ENCODE results near the gene ATP4B. TPM values are rescaled to one million over a fixed set of nuclear protein-coding genes. Genes with fewer than 3 reads are reported as not detected.
A peak's percentile ranks its signal among the peaks of the same experiment; 100 is the strongest.

The ATP4B gene
- total RNA-seq, 2 donors from 2014 or later, result not detected

- DNase-seq (no peak), ATAC-seq (no peak)
- intact Hi-C loops (cut with DNase I), result no loop called here
Measured at GRCh38 chr13:113646376-113646775, 11.6 kb downstream of the ATP4B start.

DNA sequence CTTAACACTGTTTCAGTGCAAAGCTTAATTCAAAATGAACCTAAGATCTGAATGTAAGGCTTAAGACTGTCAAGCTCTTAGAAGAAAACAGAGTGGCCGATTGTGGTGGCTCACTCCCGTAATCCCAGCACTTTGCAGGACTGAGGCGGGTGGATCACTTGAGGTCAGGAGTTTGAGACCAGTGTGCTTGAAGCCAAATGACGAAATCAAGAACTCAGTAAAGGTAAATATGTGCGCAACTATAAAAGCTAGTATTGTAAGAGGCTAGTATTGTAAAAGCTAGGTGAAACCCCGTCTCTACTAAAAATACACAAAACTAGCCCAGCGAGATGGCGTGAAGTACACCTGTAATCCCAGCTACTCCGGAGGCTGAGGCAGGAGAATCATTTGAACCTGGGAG, 12.7 kb downstream of the ATP4B start:
- DNase-seq, result no peak
- ATAC-seq, result no peak
- intact Hi-C loops (cut with DNase I), result no loop called here

DNA sequence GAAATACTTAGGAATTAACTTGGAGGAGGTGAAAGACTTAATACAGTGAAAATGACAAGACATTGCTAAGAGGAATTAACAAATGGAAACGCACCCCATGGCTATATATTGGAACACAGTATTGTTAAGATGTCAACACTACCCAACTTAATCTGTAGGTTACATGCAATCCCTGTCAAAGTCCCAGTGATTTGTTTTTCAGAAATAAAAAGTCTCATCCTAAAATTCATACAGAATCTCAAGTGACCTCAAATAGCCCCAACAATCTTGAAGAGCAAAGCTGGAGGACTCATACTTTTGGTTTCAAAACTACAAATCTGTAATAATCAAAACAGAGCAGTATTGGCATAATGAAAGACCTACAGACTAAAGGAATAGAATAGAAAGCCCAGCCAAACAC, 13.2 kb downstream of the ATP4B start:
- ATAC-seq (no peak), DNase-seq (no peak)
- intact Hi-C loops (cut with DNase I), result no loop called here

- no peak for DNase-seq
- ATAC-seq, result no peak
- intact Hi-C loops (cut with DNase I), result no loop called here
Measured at GRCh38 chr13:113643593-113643992, 14.4 kb downstream of the ATP4B start.

- DNase-seq (no peak), ATAC-seq (no peak)
- intact Hi-C loops (cut with DNase I), result no loop called here
Measured at GRCh38 chr13:113642563-113642962, 15.4 kb downstream of the ATP4B start.

DNA sequence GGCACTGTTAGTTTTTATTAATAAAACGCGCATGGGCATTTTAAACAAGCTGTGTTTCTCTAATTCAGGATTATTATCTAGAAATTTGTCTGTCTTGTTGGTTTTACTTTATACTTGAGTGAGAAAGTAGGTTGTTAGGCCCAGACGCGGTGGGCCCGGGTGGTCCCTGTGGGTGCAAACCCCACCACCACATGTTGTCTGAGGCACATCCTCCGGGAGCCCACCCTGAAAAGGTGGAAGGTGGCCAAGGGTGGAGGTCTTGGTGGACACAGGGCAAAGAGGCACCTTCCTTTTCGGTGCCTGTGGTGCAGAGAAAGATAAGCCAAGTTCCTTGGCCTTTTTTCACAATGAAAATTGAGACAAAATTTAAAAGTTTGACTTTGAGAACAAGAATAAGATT, 16.6 kb downstream of the ATP4B start:
- ATAC-seq (no peak), DNase-seq (no peak)
- intact Hi-C loops (cut with DNase I), result no loop called here

DNA sequence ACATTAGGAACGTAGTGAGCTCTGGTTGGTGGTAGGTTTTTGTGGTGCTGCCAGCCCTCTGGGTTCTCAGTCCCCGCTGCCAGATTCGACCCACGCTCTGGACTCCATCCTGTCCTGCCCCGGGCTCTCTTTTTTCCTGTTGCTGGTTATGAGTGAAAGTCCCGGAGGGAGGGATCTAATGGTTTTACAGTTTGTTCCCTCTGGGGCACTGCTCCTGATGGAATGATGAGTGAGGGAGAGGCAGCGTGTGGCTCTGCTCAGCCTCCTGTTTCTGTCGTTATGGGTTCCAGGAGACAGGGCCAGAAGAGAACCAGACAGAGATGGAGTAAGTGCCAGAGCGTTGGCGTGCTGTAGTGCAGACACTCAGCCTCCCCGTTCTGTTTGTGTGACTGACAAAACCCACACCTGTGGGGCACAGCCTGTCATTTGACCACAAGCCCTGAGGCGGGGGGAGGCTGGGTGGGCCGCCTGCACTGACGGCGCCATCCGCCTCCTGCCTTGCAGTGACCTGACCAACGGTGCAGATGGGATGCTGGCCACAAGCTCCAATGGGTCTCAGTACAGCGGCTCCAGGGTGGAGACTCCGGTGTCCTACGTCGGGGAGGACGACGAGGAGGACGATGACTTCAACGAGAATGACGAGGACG, 18.3 kb downstream of the ATP4B start:
- no peak for DNase-seq
- peak; percentile 37 to 57 for ATAC-seq
- intact Hi-C loops (cut with DNase I), result no loop called here

- ATAC-seq (no peak), DNase-seq (no peak)
- intact Hi-C loops (cut with DNase I), result no loop called here
Measured at GRCh38 chr13:113638806-113639205, 19.2 kb downstream of the ATP4B start.

DNA sequence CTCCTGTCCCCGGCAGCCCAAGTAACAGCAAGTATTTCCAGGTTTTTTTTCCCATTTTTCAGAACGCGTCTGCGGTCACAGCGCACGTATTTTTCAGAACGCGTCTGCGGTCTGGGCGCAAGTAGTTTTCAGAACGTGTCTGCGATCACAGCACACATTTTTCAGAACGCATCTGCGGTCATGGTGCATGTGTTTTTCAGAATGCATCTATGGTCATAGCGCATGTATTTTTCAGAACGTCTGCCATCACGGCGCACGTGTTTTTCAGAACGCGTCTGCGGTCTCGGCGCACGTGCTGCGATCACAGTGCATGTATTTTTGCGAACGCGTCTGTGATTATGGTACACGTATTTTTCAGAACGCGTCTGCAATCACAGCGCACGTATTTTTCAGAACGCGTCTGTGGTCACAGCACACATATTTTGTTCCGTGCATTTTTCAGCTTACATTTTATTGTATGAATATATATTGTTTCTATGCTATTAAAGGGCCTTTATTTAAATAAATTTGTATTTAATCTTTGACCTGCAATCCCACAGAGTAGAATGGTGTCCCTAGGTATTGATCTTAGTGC, 19.7 kb downstream of the ATP4B start:
- intact Hi-C loops (cut with DNase I), result no loop called here
- ATAC-seq, result no peak
- DNase-seq, result no peak

- intact Hi-C loops (cut with DNase I), result no loop called here
- no peak for ATAC-seq
- no peak for DNase-seq
Measured at GRCh38 chr13:113637262-113638160, 20.5 kb downstream of the ATP4B start.

DNA sequence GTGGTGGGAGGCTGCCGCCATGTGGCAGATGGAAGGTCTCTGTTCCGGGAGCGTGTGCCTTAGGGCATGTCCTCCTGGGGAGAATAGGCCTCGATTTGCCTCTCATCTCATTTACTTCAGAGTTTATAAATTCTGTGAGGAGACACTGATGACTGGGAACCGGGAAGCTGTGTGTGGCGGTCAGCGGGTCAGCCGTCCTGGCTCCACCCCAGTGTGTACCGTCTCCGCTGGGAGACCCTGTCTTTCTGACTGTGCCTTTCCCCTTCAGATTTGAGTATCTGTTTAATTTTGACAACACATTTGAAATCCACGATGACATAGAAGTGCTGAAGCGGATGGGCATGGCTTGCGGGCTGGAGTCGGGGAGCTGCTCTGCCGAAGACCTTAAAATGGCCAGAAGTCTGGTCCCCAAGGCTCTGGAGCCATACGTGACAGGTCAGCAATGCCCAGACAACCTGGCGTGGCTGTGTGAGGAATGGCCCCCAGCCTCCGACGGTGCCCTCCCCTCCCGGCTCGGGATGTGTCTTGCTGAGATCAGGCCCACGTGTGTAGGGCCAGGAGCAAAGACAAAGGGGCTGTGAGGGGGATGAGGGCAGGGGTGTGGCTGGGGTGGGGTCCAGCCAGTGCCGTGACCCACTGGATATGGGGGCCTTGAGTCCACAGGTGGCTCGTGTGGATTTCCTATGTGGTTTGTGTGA, 21.6 kb downstream of the ATP4B start:
- intact Hi-C loops (cut with DNase I), result no loop called here

GRCh38 chr13:113635709-113636108, 22.3 kb downstream of the ATP4B start:
- DNase-seq (no peak), ATAC-seq (no peak)
- intact Hi-C loops (cut with DNase I), result no loop called here

More for the DNA sequence above, 21.6 kb downstream of the ATP4B start:
- DNase-seq (no peak), ATAC-seq (no peak)

DNA sequence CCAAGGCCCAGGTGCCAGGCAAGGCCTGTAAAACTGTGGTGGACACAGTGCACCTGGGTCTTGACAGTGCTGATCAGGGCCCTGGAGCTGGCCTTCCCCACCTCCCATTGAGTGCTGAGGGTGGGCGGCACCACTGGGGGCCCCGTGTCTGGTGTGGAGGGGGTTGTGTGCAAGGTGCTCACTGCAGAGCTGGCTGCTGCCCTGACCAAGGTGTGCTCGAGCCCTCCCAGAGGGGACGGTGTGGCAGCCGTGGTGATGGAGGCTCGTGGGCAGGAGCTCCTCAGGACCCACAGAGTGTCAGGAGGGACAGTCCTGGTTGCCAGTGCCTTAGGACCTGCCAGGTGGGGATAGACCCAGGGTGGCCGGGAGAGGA, 23.0 kb downstream of the ATP4B start:
- intact Hi-C loops (cut with DNase I), result no loop called here
- no peak for ATAC-seq
- no peak for DNase-seq

DNA sequence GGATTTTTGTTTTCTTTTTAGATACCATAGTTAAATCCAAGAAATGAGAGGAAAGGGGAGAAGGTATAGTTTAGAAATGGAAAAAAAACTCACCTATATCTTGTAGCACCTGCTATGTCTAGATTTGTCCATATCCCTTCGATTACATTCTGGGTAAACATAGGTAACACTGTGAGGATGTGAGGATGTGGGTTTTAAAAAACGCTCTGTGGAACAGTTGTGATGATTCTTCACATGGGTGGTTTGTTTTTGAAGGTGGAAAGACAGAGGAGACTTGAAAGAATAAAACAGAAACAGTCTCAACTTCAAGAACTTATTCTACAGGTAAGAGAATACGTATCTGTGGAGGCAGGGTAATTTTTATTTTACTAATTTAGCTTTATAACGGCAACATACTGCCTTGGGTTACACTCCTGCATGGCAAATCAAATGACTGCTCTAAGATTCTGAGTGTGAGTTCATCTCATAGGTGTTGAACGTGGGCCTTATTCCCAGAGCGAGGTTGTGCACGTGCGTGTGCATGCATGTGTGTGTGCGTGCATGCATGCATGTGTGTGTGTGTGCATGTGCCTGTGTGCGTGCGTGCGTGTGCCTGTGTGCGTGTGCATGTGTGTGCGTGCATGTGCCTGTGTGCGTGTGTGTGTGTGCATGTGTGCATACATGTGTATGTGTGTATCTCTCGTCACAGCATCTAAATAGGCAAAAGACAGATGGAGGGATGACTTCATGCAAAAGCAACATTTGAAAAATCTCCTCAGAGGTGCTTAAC, 23.5 kb downstream of the ATP4B start:
- DNase-seq (no peak), ATAC-seq (no peak)
- intact Hi-C loops (cut with DNase I), result no loop called here

DNA sequence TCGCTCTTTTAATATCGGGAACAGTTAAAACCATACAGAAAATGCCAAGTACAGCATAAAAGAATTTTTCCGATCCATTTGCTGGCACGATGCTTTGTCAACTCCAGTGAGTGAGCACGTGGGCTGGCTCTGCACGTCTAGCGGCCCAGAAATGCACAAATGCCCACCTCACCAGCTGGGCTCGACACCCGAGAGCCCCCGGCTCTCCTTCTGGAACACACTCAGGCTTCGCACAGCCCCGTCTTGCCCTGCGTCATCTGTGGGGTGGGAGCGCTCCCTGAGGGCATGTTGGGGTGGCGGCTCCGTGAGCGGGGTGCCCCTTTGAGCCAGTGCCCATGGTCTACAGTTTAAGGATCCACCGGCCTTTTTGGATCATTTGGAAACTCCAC, 24.5 kb downstream of the ATP4B start:
- no peak for ATAC-seq
- DNase-seq, result no peak
- intact Hi-C loops (cut with DNase I), result no loop called here

DNA sequence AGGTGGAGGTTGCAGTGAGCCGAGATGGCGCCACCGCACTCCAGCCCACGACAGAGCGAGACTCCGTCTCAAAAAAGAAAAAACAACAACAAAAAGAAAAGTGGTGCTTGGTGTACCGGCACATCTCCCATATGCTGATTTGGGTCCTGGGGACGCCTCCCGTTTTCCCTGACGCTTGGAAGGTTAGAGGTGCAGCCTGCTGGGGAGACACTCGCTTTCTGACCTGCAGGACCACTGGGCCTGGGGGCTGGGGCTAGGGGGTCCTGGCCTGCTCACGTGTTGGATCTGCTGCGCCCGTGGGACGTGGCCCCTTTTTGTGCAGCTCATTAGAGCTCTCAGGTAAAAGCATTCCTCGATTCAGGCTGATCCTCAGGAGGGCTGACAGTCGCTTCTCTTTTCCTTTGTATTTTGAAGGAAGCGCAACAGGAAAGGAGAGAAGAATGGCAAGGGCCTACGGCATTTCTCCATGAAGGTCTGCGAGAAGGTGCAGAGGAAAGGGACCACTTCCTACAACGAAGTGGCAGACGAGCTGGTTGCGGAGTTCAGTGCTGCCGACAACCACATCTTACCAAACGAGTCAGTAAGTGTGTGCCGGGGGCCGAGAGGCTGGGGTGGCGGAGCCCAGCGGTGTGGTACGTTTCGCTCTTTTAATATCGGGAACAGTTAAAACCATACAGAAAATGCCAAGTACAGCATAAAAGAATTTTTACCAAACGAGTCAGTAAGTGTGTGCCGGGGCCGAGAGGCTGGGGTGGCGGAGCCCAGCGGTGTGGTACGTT, 25.1 kb downstream of the ATP4B start:
- DNase-seq, result no peak
- intact Hi-C loops (cut with DNase I), result no loop called here
- ATAC-seq, result no peak

DNA sequence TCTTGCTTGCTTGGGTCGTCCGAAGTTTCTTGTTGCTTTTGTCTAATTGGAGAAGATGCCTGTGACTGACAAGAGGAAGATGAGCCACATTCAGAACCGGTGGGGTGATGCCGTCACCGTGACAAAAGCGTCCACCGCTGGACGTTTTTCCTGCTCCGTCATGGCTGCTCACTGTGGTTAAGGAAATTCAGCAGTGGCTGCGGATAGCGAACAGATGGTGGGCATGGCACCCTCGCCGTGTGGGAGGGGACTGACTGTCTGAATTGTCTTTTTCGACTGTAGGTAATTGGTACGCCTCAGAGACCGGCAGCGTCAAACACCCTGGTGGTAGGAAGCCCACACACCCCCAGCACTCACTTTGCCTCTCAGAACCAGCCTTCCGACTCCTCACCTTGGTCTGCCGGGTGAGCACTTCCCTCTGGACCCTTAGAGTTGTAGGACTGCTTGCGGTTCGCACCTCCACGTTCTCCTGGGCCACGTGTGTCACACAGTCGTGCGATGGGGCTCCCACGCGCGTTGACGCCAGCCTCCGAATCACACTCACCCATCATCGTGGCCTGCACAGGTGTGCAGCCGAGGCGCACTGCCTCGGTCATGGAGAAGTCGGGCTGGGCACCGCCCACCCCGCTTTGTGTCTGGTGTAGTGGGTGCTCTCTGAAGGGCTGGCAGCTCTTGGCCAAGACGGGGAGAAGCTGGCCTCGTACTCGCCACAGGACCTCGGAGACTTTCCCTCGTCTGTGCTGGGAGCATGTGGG, 26.5 kb downstream of the ATP4B start:
- no peak for ATAC-seq
- peak; percentile 13 for DNase-seq
- intact Hi-C loops (cut with DNase I), result no loop called here

GRCh38 chr13:113630804-113631203, 27.2 kb downstream of the ATP4B start:
- peak; percentile 10 for DNase-seq
- intact Hi-C loops (cut with DNase I), result no loop called here
- ATAC-seq, result no peak

All from left cardiac atrium (tissue), 4 donors.